Iris pigment epithelial cell (primary cell): ENCODE measurements around the gene CYTH3.
"Not testable (repeated sequence)": the region's sequence is repeated elsewhere in the genome, so short reads cannot be mapped to it uniquely, and the experiment has no call there.

ENCODE experiments used
- DNase-seq: peaks from one replicate; pipeline ENCODE4 v3.0.0-alpha.2; 2011; ENCODE audit warnings: low read depth

Gene CYTH3

DNA sequence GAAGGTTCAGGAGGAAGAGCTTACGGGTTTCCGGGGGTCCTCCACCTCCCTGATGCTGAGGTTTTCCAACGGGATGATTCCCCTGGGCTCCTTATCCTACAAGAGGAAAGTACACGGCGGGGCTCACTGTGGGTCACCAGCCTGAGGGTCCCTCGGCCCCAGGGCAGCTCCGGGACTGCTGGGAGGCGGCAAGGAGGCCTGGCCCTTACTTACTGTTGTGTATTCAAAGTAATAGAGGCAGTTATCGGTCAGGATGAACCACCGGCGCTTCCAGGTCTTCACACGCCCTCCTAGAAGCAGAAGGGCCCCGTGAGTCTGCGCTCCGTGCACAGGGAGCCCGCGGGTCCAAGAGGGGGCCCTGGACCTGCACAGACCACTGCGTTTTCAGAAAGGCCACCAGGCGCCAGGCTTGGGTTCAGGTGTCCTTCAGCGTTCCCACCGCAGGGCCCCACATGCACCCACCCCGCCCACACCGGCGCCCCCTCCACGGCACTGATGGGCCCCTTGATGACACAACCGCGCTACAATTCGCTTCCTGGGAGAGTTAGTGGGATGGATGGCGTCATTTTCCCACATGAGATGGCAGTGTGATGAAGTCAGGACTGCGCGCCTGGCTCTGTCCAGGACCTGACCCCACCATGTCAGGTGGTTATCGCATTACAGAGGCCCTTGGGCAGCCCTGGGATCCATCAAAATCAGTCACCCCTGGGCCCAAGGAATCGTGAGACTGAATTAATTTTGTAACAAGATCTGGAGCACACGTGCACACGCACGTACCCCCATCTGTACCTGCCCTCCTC, 106.7 kb downstream of the CYTH3 start:
- DNase-seq: no peak

DNA sequence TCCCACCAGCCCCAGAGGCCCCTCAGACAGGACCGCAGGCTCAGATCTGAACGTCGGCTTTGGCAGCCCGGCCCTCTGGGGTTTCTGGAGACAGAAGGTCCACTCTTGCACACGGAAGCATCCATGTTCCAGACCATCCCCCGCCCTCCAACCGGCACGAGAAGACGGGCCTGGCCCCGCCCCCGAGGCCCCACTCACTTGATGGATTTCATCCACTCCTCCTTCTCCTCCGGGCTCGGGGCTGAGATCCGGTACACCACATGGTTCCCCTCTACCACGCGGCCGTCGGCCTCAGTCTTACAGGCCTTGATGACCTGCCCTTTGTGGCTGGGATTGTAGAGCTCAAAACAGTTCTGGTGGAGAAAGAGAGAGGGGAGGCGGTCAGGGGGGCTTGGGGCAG, 107.3 kb downstream of the CYTH3 start:
- no peak for DNase-seq

- DNase-seq: peak; percentile 22
Measured at GRCh38 chr7:6164491-6164890, 107.9 kb downstream of the CYTH3 start.

GRCh38 chr7:6164010-6164409, 108.4 kb downstream of the CYTH3 start:
- no peak for DNase-seq

- no peak for DNase-seq
Measured at GRCh38 chr7:6163402-6163801, 109.0 kb downstream of the CYTH3 start.

DNA sequence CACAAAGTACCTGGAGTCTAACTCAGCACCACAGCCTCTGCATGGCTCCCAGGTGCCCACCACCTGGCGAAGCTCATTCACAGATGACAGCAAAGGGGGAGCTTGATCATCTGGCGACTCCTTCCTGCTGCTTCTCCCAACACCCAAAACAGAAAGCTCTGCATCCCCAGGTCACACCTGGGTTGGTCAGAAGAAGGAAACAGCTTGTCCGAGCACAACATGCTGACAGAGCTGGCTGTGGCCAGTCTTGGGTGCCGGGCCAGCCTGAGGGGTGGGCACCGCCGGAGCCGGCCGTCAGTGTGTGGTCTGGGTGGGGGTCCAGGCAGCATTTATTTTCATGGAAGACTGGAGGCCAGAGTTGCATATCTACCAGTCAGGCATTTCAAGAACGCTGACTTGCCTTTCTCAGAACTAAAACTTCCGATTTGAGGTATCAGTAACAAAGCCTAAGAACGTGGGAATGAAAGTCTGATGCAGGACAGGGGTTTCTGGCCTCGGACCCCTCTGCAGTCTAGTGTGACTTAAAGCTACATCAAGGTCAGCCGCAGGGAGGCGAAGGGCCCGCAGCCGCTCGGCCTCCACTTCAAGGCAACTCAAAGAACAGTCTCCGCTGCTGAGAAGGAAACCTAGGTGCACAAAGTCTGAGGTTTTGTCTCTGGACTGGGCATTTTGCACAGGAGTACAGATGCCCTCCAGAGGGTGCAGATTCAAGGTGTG, 109.6 kb downstream of the CYTH3 start:
- DNase-seq: no peak

GRCh38 chr7:6162331-6162620, 110.1 kb downstream of the CYTH3 start:
- no peak for DNase-seq

DNA sequence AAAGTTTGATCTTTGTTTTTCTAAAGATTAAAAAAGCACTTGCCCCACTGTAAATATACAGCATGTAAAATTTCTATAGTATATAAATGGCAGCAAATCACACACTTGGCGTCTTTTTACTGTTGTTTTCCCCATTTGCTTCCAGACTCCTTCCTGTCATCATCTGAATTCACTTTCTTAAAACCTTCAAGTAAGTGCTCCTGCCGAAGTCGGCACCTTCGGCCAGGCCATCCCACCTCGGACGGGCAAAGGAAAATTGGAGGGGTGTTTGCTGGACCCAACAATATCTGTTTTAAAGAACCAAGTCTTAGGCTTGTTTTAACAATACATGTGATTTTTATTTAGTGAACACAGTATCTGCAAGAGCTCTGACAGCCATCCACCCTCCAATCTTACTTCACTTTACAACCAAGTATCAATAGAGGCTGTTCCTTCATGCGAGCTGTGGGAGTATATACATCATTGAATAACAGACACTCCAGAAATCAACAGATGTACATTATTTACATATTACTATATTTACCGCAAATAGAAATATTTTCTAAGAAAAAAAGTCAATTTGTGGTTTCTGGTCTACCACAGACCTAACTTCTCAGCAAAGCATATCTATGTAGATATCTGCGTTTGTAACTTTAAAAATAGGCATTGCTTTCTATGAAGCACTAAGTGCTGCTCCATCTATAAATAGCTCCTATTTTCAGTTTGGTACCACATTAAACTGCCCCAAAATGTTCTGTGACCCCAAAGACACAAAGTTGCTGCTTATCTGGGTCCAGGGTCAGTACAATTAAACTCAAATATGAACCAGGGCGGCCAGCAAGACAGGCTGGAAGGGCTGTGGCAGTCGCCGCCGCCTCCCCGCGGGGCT, 110.7 kb downstream of the CYTH3 start:
- no peak for DNase-seq

GRCh38 chr7:6160191-6160623, 112.2 kb downstream of the CYTH3 start:
- DNase-seq: peak; percentile 57

DNA sequence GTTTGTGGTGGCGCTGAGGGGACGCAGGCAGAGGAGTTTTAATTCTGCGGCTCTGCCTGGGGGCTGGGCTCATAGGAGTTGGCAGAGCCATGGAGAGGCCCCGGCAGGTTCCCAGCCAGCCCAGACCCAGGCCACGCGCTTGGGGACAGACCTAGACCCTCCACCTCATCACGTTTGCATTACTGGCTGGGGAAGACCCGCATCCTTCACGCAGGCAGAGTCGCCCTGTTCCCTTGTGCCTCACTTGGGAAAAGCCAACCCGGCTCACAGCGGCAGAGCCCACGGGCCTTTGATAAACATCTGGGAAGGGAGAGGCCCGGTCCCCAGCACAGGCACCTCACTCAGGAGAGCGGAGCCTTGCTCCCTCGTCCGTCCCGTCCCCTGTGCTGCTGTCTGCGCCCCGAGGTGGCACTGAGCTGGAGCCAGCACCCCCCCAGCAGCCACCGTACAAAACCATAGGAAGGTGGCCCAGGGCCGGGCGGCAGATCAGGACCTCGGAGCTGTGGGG, 112.8 kb downstream of the CYTH3 start:
- DNase-seq: no peak

GRCh38 chr7:6159097-6159483, 113.3 kb downstream of the CYTH3 start:
- DNase-seq: no peak

- no peak for DNase-seq
Measured at GRCh38 chr7:6158424-6159096, 113.9 kb downstream of the CYTH3 start.

DNA sequence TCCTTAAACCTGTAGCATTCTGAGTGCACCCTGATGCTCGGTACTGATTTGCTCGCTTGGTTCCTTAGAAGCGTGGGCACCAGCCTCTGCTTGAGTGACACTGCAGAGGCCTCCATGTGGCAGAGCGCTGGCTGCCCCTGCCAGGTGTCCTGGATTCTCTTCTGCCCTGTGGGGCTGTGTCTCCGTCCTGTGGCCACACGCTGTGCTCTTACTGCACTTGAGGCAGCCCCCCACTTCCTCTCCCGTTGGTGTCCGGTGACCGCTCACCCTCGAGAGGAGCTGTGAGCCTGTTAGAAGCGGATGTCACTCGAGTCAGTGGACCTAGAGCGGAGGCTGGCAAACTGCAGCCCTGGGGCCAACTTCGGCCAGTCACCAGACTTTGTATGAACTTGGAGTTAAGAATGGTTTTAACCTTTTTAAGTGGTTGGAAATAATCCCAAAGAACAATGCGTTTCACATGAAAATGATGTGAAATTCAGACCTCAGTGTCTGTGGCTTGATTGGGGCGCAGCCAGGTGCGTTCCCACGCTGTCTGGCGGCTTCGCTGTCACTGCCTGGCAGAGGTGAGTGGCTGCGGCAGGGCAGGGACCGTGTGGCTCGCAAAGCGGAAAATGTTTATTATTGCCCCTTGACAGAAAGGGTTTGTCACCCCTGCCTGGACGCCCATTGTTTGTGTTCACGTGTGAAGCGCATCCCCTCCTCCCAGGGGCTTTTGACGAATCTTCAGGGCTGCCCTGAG, 114.6 kb downstream of the CYTH3 start:
- no peak for DNase-seq

DNA sequence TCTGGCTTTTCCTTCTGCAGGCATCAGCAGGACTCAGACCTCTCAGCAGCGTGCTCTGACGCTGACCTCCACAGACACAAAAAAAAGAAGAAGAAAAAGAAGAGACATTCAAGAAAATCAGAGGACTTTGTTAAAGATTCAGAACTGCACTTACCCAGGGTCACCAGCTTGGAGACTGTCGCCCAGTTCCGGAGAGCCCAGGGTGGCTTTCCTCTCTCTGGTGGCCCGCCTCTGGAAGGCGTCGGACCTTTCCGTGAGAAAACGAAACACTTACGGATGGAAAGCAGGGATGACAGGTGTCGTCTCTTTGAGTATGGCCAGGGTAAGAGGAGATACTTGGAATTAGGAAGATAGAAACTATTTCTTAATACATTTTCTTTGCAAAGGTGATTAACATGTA, 115.7 kb downstream of the CYTH3 start:
- no peak for DNase-seq

- DNase-seq: no peak
Measured at GRCh38 chr7:6155596-6155995, 116.8 kb downstream of the CYTH3 start.

DNA sequence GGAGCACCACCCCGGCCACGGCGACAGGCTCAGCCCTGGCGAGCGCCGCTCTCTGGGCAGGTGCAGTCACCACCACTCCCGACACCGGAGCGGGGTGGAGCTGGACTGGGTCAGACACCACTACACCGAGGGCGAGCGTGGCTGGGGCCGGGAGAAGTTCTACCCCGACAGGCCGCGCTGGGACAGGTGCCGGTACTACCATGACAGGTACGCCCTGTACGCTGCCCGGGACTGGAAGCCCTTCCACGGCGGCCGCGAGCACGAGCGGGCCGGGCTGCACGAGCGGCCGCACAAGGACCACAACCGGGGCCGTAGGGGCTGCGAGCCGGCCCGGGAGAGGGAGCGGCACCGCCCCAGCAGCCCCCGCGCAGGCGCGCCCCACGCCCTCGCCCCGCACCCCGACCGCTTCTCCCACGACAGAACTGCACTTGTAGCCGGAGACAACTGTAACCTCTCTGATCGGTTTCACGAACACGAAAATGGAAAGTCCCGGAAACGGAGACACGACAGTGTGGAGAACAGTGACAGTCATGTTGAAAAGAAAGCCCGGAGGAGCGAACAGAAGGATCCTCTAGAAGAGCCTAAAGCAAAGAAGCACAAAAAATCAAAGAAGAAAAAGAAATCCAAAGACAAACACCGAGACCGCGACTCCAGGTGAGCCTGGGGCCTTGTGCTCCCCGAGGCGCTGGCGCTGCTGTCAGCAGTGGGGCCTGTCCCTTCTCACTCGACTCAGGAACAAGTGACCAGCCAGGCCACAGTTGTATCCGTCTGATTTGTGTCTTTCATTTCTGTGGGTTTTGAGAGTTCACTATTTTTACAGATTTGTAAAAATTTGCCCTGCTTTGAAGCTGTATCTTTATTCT, 117.7 kb downstream of the CYTH3 start:
- no peak for DNase-seq

- no peak for DNase-seq
Measured at GRCh38 chr7:6153646-6154541, 118.5 kb downstream of the CYTH3 start.

GRCh38 chr7:6151994-6152735, 120.3 kb downstream of the CYTH3 start:
- DNase-seq: no peak

DNA sequence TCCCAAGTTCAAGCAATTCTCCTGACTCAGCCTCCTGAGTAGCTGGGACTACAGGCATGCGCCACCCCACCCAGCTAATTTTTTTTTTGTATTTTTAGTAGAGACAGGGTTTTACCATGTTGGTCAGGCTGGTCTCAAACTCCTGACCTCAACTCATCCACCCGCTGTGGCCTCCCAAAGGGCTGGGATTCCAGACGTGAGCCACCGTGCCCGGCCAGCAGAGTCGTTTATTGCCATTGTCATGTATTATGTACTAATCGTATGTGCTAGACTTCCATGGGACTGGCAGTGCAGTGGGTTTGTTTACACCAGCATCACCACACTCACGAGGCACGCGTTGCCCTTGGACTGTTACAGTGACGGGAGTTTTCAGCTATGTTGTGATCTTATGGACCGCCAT, 120.9 kb downstream of the CYTH3 start:
- DNase-seq: not testable (repeated sequence)
